HepG2 (cell line): ENCODE measurements around the gene POC1A. TPM values are rescaled to one million over a fixed set of nuclear protein-coding genes. Genes with fewer than 3 reads are reported as not detected.

Experiments used
- ATAD3A ChIP-seq: sonication (generic); formaldehyde crosslinking; IDR thresholded peaks from 2 replicates; pipeline ENCODE4 v1.4.0; 2020; ENCODE audit warnings: missing genetic modification reagents
- BORCS8-MEF2B ChIP-seq: sonication (generic); formaldehyde crosslinking; IDR thresholded peaks from 2 replicates; pipeline ENCODE4 v1.8.0; 2022; ENCODE audit warnings: mild to moderate bottlenecking, missing genetic modification reagents
- CHD2 ChIP-seq: IDR thresholded peaks from 2 replicates; pipeline ENCODE4 v1.6.1; 2011; ENCODE audit warnings: low read depth, low read length, improper control_type of control experiment
- ELF4 ChIP-seq: sonication (generic); formaldehyde crosslinking; IDR thresholded peaks from 2 replicates; pipeline ENCODE4 v1.5.0; 2020; ENCODE audit warnings: missing genetic modification reagents, mild to moderate bottlenecking, moderate library complexity, borderline replicate concordance
- ETV6 ChIP-seq: sonication (generic); formaldehyde crosslinking; conservative IDR thresholded peaks from 2 replicates; pipeline ENCODE4 v1.4.0; 2020; ENCODE audit warnings: missing genetic modification reagents
- FOSL2 ChIP-seq: sonication (generic); formaldehyde crosslinking; IDR thresholded peaks from 2 replicates; pipeline ENCODE4 v1.4.0; 2020; ENCODE audit warnings: missing genetic modification reagents
- FOXC1 ChIP-seq: sonication (generic); formaldehyde crosslinking; IDR thresholded peaks from 2 replicates; pipeline ENCODE4 v1.8.0; 2022; ENCODE audit warnings: mild to moderate bottlenecking, missing genetic modification reagents, borderline replicate concordance
- GATAD1 ChIP-seq: IDR thresholded peaks from 2 replicates; pipeline ENCODE4 v1.6.1; 2016; ENCODE audit warnings: missing genetic modification reagents, missing compliant biosample characterization
- KAT7 ChIP-seq: IDR thresholded peaks from 2 replicates; pipeline ENCODE4 v1.6.1; 2018; ENCODE audit warnings: borderline replicate concordance, missing compliant biosample characterization
- PAX8 ChIP-seq: sonication (generic); formaldehyde crosslinking; IDR thresholded peaks from 2 replicates; pipeline ENCODE4 v1.8.0; 2022; ENCODE audit warnings: mild to moderate bottlenecking, missing genetic modification reagents, borderline replicate concordance
- RBM22 ChIP-seq: fragments of 200-400 bp; formaldehyde crosslinking; optimal IDR thresholded peaks from 2 replicates; pipeline ENCODE3; 2017; ENCODE audit warnings: mild to moderate bottlenecking, low read length, moderate library complexity
- SETDB1 ChIP-seq: sonication (generic); formaldehyde crosslinking; IDR thresholded peaks from 2 replicates; pipeline ENCODE4 v1.5.1; 2020; ENCODE audit warnings: missing genetic modification reagents, mild to moderate bottlenecking, borderline replicate concordance
- SNAI1 ChIP-seq: sonication (generic); formaldehyde crosslinking; IDR thresholded peaks from 2 replicates; pipeline ENCODE4 v1.5.0; 2020; ENCODE audit warnings: mild to moderate bottlenecking, missing genetic modification reagents, borderline replicate concordance
- SRSF1 ChIP-seq: fragments of 200-400 bp; formaldehyde crosslinking; optimal IDR thresholded peaks from 2 replicates; pipeline ENCODE3; 2017; ENCODE audit warnings: mild to moderate bottlenecking, low read depth, low read length, moderate library complexity
- TCF7L2 ChIP-seq: IDR thresholded peaks from 2 replicates; pipeline ENCODE4 v1.6.1; 2011; ENCODE audit warnings: mild to moderate bottlenecking, low read depth, low read length, moderate library complexity
- ZFP37 ChIP-seq: sonication (generic); formaldehyde crosslinking; IDR thresholded peaks from 2 replicates; pipeline ENCODE4 v1.4.0; 2020; ENCODE audit warnings: missing genetic modification reagents, borderline replicate concordance
- ZNF225 ChIP-seq: sonication (generic); formaldehyde crosslinking; IDR thresholded peaks from 2 replicates; pipeline ENCODE4 v1.4.0; 2020; ENCODE audit warnings: mild to moderate bottlenecking, missing genetic modification reagents
- ZNF614 ChIP-seq: IDR thresholded peaks from 2 replicates; pipeline ENCODE4 v1.6.1; 2018; ENCODE audit warnings: missing biosample characterization, missing genetic modification reagents, inconsistent platforms, borderline replicate concordance
- ZNF816 ChIP-seq: sonication (generic); formaldehyde crosslinking; IDR thresholded peaks from 2 replicates; pipeline ENCODE4 v1.8.0; 2022; ENCODE audit warnings: missing genetic modification reagents, mild to moderate bottlenecking, borderline replicate concordance
- polyA plus RNA-seq, 8 experiments: library from polyadenylated mRNA; depleted of rRNA in 3 of 8; stranded (reverse) in 7 of 8; unstranded in 1 of 8; fragments of >200 nt; fragmentation: Illumina TruSeq in 4 of 8; extraction: Trizol in 4 of 8; gene quantifications; 2 replicates each; pipeline versions ENCODE4 v1.2.1 to v1.2.3, GENCODE V29; 2011 to 2016; ENCODE audit warnings: low read depth in 4 of 8, missing spikeins in 1 of 8, mixed read lengths in 1 of 8; ENCODE audit not compliant: insufficient read depth in 1 of 8
- total RNA-seq, 5 experiments: library from RNA; depleted of rRNA; stranded (reverse); fragments of >200 nt; fragmentation: Illumina TruSeq; extraction: Trizol; gene quantifications; 2 replicates each; pipeline ENCODE4 v1.2.3, GENCODE V29; 2016; ENCODE audit warnings: low read depth in 1 of 5
- TF ChIP-seq, protein P1 (sequence below): sonication (generic); formaldehyde crosslinking; IDR thresholded peaks from 2 replicates; pipeline ENCODE4 v1.8.1; 2023; ENCODE audit warnings: mild to moderate bottlenecking, moderate library complexity, missing genetic modification reagents
- TF ChIP-seq, protein P2 (sequence below): sonication (generic); formaldehyde crosslinking; IDR thresholded peaks from 2 replicates; pipeline ENCODE4 v1.5.1; 2020; ENCODE audit warnings: missing genetic modification reagents, mild to moderate bottlenecking, borderline replicate concordance
- TF ChIP-seq, protein P3 (sequence below): sonication (generic); formaldehyde crosslinking; IDR thresholded peaks from 2 replicates; pipeline ENCODE4 v1.5.0; 2020; ENCODE audit warnings: mild to moderate bottlenecking, missing genetic modification reagents
- TF ChIP-seq, protein P4 (sequence below): sonication (generic); formaldehyde crosslinking; IDR thresholded peaks from 2 replicates; pipeline ENCODE4 v1.8.1; 2023; ENCODE audit warnings: mild to moderate bottlenecking, missing genetic modification reagents, borderline replicate concordance
- TF ChIP-seq, protein P5 (sequence below): sonication (generic); formaldehyde crosslinking; IDR thresholded peaks from 2 replicates; pipeline ENCODE4 v1.8.0; 2022; ENCODE audit warnings: missing genetic modification reagents, mild to moderate bottlenecking, borderline replicate concordance

Gene POC1A
- total and polyA plus RNA-seq, 2 of the 13 experiments (the other 11 are each of a cell fraction or from before 2014, with no cell fraction given) = 14.6 to 20.0 TPM

DNA sequence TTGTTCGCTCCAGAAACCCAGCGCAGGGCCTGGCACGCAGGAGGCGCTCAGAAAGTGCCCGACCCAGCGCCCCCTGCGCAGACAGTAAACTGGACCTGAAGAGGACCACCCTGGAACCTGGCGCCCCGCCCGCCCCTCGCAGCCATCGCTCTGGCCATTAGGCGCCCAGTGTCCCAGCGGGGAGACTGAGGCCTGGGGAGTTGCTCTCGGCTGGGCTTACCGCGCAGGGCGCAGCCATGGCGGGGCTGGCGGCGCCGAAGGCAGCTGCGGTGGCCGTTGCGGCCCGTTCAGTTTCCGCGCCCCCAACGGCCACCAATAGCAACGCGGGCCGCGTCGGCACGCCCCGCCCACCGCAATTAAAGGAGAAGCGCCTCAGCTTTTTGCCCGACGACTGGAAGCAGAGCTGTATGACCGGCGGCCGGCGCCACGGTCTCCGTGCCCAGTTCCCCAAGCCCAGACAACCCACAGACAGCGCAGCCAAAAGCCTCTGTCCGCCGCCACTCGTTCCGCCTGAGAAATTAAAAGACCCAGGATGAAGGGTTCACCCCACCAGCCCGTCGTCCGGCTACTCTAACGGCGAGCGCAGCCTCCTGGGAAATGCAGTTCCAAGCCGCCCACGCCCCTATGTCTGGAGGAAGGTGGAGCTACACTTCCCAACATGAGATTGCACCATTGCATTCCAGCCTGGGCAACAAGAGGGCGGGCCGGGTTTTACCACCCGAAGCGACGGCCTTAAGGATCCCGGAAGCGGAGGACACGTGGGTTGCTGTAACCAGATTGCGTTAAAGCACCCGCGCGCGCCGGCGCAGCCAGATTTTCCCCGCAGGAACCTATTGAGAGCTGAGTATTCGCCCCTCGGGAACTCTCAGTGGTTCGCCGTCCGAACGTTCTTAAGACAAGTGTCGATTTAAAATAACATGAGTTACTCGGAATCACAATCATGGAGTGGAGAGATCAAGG lies at the start of gene POC1A (continued):
- TF ChIP-seq, protein P1, sequence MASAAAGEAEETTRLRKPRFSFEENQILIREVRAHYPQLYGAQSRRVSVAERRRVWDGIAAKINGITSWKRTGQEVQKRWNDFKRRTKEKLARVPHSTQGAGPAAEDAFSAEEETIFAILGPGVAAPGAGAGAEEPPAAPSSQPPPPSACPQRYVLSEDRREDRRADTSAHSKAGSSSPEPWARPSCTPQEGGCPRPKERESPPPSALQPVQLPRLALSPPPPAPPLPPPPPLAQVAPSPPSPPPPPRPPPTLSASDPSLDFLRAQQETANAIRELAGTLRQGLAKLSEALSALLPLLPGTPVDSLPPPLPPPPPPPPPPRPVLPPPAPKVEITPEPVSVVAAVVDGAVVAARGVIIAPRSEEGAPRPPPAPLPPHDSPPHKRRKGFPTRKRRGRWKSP = peak; percentile 94
- TF ChIP-seq SRSF1 (no peak), CHD2 (no peak), ATAD3A (CRISPR knock-in tag) (no peak), RBM22 (no peak), TCF7L2 (no peak), ZNF225 (CRISPR knock-in tag) (0 out of 2 replicates have a peak, but pooled peaks have one; percentile 5), SNAI1 (no peak; the same call in 1 of the 2 replicates), BORCS8-MEF2B (CRISPR knock-in tag) (peak; percentile 11; the same call in 1 of the 2 replicates), ZNF614 (CRISPR knock-in tag) (peak; percentile 73; the same call in 1 of the 2 replicates), FOXC1 (CRISPR knock-in tag) (peak; percentile 32; the same call in 1 of the 2 replicates), ETV6 (CRISPR knock-in tag) (0 out of 2 replicates have a peak, but pooled peaks have one; percentile 6), KAT7 (CRISPR knock-in tag) (no peak), GATAD1 (CRISPR knock-in tag) (peak; percentile 75), PAX8 (CRISPR knock-in tag) (no peak), ZNF816 (CRISPR knock-in tag) (peak; percentile 93; the same call in 1 of the 2 replicates), SETDB1 (CRISPR knock-in tag) (no peak), FOSL2 (CRISPR knock-in tag) (0 out of 2 replicates have a peak, but pooled peaks have one; percentile 53), ZFP37 (CRISPR knock-in tag) (no peak), ELF4 (CRISPR knock-in tag) (peak; percentile 81; the same call in 1 of the 2 replicates)
- TF ChIP-seq, protein P2, sequence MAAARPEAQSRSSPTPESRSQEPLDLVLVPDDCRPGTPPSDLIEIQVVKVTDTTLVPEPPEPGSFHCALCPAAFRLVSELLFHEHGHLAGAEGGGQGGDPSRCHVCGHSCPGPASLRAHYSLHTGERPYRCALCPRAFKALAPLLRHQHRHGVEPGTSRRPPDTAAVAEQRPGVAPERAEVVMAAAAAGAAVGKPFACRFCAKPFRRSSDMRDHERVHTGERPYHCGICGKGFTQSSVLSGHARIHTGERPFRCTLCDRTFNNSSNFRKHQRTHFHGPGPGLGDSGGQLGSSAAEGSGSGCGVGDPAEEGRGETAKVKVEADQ (CRISPR knock-in tag) = no peak
- TF ChIP-seq, protein P3, sequence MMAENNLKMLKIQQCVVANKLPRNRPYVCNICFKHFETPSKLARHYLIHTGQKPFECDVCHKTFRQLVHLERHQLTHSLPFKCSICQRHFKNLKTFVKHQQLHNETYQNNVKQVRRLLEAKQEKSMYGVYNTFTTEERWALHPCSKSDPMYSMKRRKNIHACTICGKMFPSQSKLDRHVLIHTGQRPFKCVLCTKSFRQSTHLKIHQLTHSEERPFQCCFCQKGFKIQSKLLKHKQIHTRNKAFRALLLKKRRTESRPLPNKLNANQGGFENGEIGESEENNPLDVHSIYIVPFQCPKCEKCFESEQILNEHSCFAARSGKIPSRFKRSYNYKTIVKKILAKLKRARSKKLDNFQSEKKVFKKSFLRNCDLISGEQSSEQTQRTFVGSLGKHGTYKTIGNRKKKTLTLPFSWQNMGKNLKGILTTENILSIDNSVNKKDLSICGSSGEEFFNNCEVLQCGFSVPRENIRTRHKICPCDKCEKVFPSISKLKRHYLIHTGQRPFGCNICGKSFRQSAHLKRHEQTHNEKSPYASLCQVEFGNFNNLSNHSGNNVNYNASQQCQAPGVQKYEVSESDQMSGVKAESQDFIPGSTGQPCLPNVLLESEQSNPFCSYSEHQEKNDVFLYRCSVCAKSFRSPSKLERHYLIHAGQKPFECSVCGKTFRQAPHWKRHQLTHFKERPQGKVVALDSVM (CRISPR knock-in tag) = peak; percentile 60
- TF ChIP-seq, protein P4, sequence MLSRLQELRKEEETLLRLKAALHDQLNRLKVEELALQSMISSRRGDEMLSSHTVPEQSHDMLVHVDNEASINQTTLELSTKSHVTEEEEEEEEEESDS (CRISPR knock-in tag) = no peak
- TF ChIP-seq, protein P5, sequence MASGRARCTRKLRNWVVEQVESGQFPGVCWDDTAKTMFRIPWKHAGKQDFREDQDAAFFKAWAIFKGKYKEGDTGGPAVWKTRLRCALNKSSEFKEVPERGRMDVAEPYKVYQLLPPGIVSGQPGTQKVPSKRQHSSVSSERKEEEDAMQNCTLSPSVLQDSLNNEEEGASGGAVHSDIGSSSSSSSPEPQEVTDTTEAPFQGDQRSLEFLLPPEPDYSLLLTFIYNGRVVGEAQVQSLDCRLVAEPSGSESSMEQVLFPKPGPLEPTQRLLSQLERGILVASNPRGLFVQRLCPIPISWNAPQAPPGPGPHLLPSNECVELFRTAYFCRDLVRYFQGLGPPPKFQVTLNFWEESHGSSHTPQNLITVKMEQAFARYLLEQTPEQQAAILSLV = peak; percentile 42; the same call in 1 of the 2 replicates
